Muscle layer of duodenum (tissue), 2 donors: Measurements from ENCODE around the gene ZNF613.
A peak's percentile ranks its signal among the peaks of the same experiment; 100 is the strongest.
"Not testable (repeated sequence)": the region's sequence is repeated elsewhere in the genome, so short reads cannot be mapped to it uniquely, and the experiment has no call there.

Experiments used
- H3K27ac ChIP-seq: one replicate; pipeline ENCODE4 v1.7.0; 2013; ENCODE audit warnings: mild to moderate bottlenecking, low read length
- H3K27me3 ChIP-seq: one replicate; pipeline ENCODE4 v1.7.0; 2013; ENCODE audit warnings: low read depth, mild to moderate bottlenecking, control low read depth, low read length
- H3K36me3 ChIP-seq, 2 donors: one replicate each; pipeline ENCODE4 v1.7.0; 2013; ENCODE audit warnings: low read length in 2 of 2, control low read depth in 1 of 2, mild to moderate bottlenecking in 1 of 2; ENCODE audit not compliant: insufficient read depth in 2 of 2, control insufficient read depth in 1 of 2
- H3K4me1 ChIP-seq, 2 donors: one replicate each; pipeline ENCODE4 v1.7.0; 2013; ENCODE audit warnings: low read length in 2 of 2, mild to moderate bottlenecking in 2 of 2, control low read depth in 1 of 2, moderate library complexity in 1 of 2; ENCODE audit not compliant: insufficient read depth in 2 of 2, control insufficient read depth in 1 of 2
- H3K4me3 ChIP-seq, 2 donors: one replicate each; pipeline ENCODE4 v1.7.0; 2013; ENCODE audit warnings: low read length in 2 of 2, low read depth in 1 of 2, mild to moderate bottlenecking in 1 of 2
- H3K9me3 ChIP-seq, 2 donors: one replicate each; pipeline ENCODE4 v1.7.0; 2013; ENCODE audit warnings: low read length in 2 of 2, control low read depth in 1 of 2, mild to moderate bottlenecking in 1 of 2; ENCODE audit not compliant: control insufficient read depth in 1 of 2
- donor health status: healthy.

Gene ZNF613

GRCh38 chr19:51905639-51906038, 21.6 kb upstream of the ZNF613 start:
- not testable (repeated sequence) for H3K27me3 ChIP-seq, H3K27ac ChIP-seq, H3K4me1 ChIP-seq, H3K36me3 ChIP-seq
- H3K9me3 ChIP-seq, result peaks cover 7 to 24% of the 10 kb centered on the region in 2 donors
- peak overlapping the region in 1 of 2 donors; percentile 75 for H3K4me3 ChIP-seq

GRCh38 chr19:51906108-51906507, 21.2 kb upstream of the ZNF613 start:
- not testable (repeated sequence) for H3K27ac ChIP-seq, H3K36me3 ChIP-seq, H3K27me3 ChIP-seq, H3K4me1 ChIP-seq, H3K4me3 ChIP-seq
- peaks cover 4 to 19% of the 10 kb centered on the region in 2 donors for H3K9me3 ChIP-seq

- H3K4me1 ChIP-seq, H3K27ac ChIP-seq, H3K36me3 ChIP-seq, H3K27me3 ChIP-seq, H3K4me3 ChIP-seq, H3K9me3 ChIP-seq: not testable (repeated sequence)
Measured at GRCh38 chr19:51907981-51908380, 19.3 kb upstream of the ZNF613 start.

- Histone ChIP-seq H3K4me1 (no peaks in the 10 kb centered on the region), H3K27ac (no peak overlapping the region), H3K9me3 (peaks cover 38 to 61% of the 10 kb centered on the region in 2 donors), H3K27me3 (no peaks in the 10 kb centered on the region), H3K4me3 (peak overlapping the region in 1 of 2 donors; percentile 36), H3K36me3 (no peaks in the 10 kb centered on the region)
Measured at GRCh38 chr19:51915324-51915867, 11.9 kb upstream of the ZNF613 start.

GRCh38 chr19:51916167-51916566, 11.1 kb upstream of the ZNF613 start:
- peaks cover 46 to 68% of the 10 kb centered on the region in 2 donors for H3K9me3 ChIP-seq
- no peaks in the 10 kb centered on the region for H3K4me1 ChIP-seq
- no peak overlapping the region for H3K27ac ChIP-seq
- no peaks in the 10 kb centered on the region for H3K36me3 ChIP-seq
- H3K4me3 ChIP-seq, result peak overlapping the region in 1 of 2 donors; percentile 38
- H3K27me3 ChIP-seq, result no peaks in the 10 kb centered on the region

GRCh38 chr19:51919606-51920005, 7.7 kb upstream of the ZNF613 start:
- Histone ChIP-seq H3K4me3 (peak overlapping the region in 1 of 2 donors; percentile 48), H3K4me1 (no peaks in the 10 kb centered on the region), H3K9me3 (peaks cover 62 to 82% of the 10 kb centered on the region in 2 donors), H3K36me3 (no peaks in the 10 kb centered on the region), H3K27ac (no peak overlapping the region), H3K27me3 (no peaks in the 10 kb centered on the region)

GRCh38 chr19:51921949-51922348, 5.3 kb upstream of the ZNF613 start:
- Histone ChIP-seq H3K36me3 (no peaks in the 10 kb centered on the region), H3K27me3 (no peaks in the 10 kb centered on the region), H3K9me3 (peaks cover 45 to 65% of the 10 kb centered on the region in 2 donors), H3K4me1 (no peaks in the 10 kb centered on the region), H3K4me3 (peak overlapping the region in 1 of 2 donors; percentile 48), H3K27ac (no peak overlapping the region)

GRCh38 chr19:51926426-51926783, 867 bp upstream of the ZNF613 start:
- H3K36me3 ChIP-seq, result peaks cover 16 to 19% of the 10 kb centered on the region in 2 donors
- no peaks in the 10 kb centered on the region for H3K27me3 ChIP-seq
- peak overlapping the region; percentile 70 to 95 for H3K4me3 ChIP-seq
- peaks cover 20 to 31% of the 10 kb centered on the region in 2 donors for H3K9me3 ChIP-seq
- peaks cover 0 to 7% of the 10 kb centered on the region in 2 donors for H3K4me1 ChIP-seq
- peak overlapping the region; percentile 77 for H3K27ac ChIP-seq

- peaks cover 19 to 33% of the 10 kb centered on the region in 2 donors for H3K36me3 ChIP-seq
- H3K27me3 ChIP-seq, result no peaks in the 10 kb centered on the region
- H3K4me3 ChIP-seq, result peak overlapping the region; percentile 70 to 95
- peaks cover 16 to 22% of the 10 kb centered on the region in 2 donors for H3K9me3 ChIP-seq
- H3K27ac ChIP-seq, result peak overlapping the region; percentile 77
- H3K4me1 ChIP-seq, result peaks cover 0 to 7% of the 10 kb centered on the region in 2 donors
Measured at GRCh38 chr19:51927859-51928258, 587 bp downstream of the ZNF613 start.

- Histone ChIP-seq H3K9me3 (peaks cover 22 to 36% of the 10 kb centered on the region in 2 donors), H3K36me3 (peaks cover 46 to 72% of the 10 kb centered on the region in 2 donors)
Measured at GRCh38 chr19:51931921-51932320, 4.6 kb downstream of the ZNF613 start.

GRCh38 chr19:51938936-51939335, 11.7 kb downstream of the ZNF613 start:
- peaks cover 72 to 88% of the 10 kb centered on the region in 2 donors for H3K36me3 ChIP-seq
- H3K27ac ChIP-seq, result no peak overlapping the region
- H3K4me3 ChIP-seq, result no peak overlapping the region
- H3K9me3 ChIP-seq, result peaks cover 51 to 77% of the 10 kb centered on the region in 2 donors
- H3K27me3 ChIP-seq, result no peaks in the 10 kb centered on the region
- H3K4me1 ChIP-seq, result no peaks in the 10 kb centered on the region

More at GRCh38 chr19:51931921-51932320, 4.6 kb downstream of the ZNF613 start:
- H3K27ac ChIP-seq, result no peak overlapping the region
- H3K27me3 ChIP-seq, result no peaks in the 10 kb centered on the region
- peaks cover 0 to 7% of the 10 kb centered on the region in 2 donors for H3K4me1 ChIP-seq
- H3K4me3 ChIP-seq, result no peak overlapping the region
